Hippocampal formation (tissue), 2 donors: ENCODE results near the gene PLPPR5.
A peak's percentile ranks its signal among the peaks of the same experiment; 100 is the strongest.
"Not testable (repeated sequence)": the region's sequence is repeated elsewhere in the genome, so short reads cannot be mapped to it uniquely, and the experiment has no call there.

Source experiments
- DNase-seq, 2 donors: peaks; one replicate each; lab custom pipeline; 2025; lab: John Stamatoyannopoulos, UW

The PLPPR5 gene

GRCh38 chr1:99004861-99005442 is at the start of gene PLPPR5:
TSS of gene PLPPR5 (minus strand) at chr1:99004861. CDS start at chr1:99004671, 190 bp downstream.
- DNase-seq, result peak in 1 of 2 donors; percentile 37

GRCh38 chr1:99051611-99052283 is 47.1 kb upstream of the PLPPR5 start:
- no peak for DNase-seq

DNA sequence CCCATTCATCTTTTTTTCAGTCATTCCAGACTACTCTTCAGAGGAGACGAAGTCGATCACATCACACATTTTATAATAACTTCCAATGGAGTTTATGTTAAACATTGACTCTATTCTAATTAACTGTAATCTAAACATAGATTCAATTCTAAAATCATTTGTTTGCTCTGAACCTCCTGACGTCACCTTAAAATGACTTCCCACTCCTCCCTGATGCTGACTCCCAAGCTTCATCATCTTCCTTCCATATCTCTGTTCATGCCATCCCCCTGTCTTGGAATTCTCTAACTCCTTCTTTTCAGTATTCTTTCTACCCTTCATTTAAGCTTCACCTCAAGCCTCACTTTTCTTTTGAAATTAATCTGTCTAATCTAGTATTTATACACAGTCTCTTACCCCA is 45.1 kb upstream of the PLPPR5 start:
- DNase-seq, result no peak

DNA sequence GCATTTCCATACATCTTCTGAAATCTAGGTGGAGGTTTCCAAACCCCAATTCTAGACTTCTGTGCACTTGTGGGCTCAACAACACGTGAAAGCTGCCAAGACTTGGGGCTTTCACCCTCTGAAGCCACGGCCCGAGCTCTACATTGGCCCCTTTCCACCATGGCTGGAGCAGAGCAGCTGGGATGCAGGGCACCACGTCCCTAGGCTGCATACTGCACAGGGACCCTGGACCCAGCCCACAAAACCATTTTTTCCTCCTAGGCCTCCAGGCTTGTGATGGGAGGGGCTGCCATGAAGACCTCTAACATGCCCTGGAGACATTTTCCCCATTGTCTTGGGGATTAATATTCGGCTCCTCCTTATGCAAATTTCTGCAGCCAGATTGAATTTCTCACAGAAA is 32.1 kb upstream of the PLPPR5 start:
- not testable (repeated sequence) for DNase-seq

GRCh38 chr1:99018313-99018712 is 13.7 kb upstream of the PLPPR5 start:
- DNase-seq, result no peak

DNA sequence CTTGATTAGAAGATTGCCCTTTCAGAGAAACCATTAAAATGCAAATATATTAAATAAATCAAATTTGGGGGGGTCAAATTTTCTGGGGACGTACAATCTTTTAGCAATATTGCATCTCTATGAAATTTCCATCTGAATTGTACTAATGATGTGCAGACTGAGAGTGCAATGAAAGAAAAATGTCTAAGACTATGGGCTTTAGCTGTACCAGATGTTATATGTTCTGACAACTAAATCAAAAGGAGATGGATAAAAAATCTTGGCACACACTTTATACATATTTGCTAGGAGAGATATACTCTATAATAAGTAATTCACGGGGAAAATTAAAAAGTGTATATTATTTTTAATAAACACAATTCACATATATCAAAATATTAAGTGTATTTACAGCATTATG is 13.0 kb upstream of the PLPPR5 start:
- no peak for DNase-seq

- DNase-seq, result no peak
Measured at GRCh38 chr1:99010679-99011078, 6.0 kb upstream of the PLPPR5 start.

DNA sequence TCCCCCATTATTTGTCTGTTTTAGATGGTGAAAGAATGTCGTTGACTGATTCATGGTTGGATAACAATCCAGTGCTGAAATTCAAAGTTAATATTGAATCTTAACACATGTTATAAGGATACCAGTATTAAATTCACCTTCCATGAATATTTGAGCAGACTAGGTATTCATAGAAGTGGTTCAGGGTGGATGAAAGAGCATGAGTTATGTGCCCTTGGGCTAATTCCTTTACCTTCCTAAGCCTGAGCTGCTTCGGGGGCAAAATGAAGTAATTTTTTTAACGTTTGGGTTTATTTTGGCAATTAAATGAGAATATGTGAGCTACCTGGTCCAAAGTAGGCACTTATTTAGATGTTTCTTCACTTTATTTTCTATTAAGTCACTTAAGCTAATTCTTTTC is 2.7 kb upstream of the PLPPR5 start:
- no peak for DNase-seq

- DNase-seq, result peak in 1 of 2 donors; percentile 22
Measured at GRCh38 chr1:99005537-99005942, 879 bp upstream of the PLPPR5 start.

DNA sequence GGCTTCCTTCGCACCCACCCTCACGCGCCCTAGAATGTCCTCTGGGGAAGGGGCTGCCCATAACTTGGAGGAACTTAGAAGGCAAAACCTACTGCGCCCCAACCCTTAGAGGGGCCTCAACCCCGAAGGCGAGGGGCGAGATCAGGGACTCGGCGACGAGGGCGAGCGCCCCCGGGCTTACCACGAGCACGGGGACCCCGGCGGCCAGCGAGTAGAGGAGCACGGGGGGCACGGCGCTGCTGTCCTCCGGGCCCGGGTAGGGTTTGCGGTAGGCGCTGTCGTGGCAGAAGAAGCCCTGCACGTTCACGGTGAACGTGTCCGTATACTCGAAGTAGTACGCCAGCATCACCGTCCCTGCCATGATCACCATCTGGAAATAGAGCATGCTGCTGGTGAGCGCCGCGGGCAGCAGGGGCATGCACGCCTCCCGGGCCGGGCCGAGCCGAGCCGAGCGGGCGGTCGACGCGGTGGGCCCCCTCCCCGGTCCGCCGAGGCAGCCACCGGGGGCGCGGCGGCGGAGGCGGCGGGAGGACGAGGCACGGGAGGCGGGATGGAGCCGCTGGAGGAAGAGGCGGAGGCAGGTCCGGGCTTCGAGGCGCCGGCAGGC is 304 bp downstream of the PLPPR5 start:
- DNase-seq, result no peak

DNA sequence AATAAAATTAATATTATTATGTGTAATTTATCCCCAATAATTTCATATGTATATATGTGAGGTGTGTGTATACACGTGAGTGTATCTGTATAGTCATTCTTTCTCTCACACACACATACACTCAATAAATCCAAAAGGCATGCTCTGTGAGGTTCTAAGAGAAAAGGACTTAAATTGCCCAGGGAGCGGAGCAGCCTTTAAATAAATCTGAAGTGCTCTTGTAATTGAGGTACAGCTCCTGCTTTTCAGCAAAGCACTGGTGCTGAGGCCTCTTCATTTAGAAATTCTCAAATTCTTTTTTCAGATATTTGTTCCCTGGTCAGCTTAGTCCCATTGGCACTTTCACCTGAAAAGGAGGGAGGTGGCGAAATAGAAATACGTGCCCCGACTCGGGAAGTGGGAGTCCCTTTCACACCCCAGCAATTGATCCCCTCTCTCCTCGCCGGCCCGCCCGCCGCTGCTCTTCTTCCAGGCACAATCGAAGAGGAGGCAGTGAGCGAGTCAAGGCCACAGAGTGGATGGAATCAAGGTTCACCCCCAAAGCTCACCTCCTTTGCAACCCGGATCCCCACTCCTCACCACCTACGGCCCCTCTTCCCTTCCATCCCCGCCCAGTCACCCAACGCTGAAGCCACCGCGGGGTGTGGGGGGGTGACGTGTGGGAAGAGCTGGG is 944 bp downstream of the PLPPR5 start:
- peak in 1 of 2 donors; percentile 3 for DNase-seq

GRCh38 chr1:98992844-98993243 is 11.8 kb downstream of the PLPPR5 start:
- no peak for DNase-seq

DNA sequence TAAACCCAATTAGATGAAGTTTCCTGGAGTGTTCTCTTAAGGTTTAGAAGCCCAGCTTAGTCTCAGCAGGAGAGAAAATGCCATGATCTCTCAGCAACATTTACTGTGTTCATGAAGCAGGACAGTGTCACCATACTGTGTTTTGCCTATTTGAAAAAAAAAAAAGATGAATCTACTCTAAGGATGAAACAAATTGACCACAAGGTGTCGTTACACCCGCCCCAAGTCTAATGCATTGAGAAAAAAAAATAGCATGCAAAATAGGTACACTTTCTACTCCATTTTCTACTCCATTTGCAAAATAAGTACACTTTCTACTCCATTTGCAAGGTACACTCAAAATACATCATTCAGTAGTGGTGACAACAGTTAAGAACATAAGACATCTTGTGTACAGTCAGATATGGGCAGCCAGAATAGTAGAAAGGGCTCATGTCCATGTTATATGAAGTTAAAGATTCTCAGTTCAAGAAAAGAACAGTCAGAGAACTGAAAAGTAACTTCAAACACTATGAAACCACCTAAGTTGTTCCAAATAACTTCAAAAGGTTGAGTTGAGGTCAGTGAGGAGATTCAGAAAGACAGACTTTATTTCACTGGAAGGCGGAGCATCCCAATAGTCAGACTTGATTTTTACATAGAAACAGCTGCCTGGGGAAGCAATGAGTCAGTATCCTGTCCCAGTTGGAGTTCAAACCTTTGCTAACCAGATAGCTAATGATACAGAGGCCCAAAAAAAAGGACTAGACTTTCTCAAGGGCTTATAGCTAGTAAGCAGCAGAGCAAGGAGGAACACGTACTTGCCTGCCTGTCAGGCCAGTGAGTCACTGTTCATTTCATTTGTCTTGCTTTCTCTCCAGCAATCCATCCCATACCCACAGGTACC is 13.3 kb downstream of the PLPPR5 start:
- no peak for DNase-seq

DNA sequence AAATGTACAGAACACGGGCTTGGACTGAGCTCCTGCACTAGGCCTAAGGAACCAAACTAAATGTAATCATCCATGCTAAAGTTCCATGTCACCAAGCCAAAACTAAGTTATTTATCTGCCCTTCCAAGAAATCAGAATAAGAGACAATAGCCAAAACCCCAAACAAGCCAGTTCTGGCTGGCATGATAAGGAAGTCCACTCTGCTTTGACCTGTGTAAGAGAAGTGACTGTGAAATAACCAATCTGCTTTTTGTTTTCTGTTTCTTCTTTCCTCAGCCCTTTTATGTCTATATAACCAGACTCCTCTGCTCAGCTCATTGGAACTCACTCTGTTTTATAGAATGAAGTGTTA is 15.1 kb downstream of the PLPPR5 start:
- DNase-seq, result no peak

GRCh38 chr1:98988904-98989555 is 15.6 kb downstream of the PLPPR5 start:
- DNase-seq, result no peak

GRCh38 chr1:98985687-98986086 is 19.0 kb downstream of the PLPPR5 start:
- DNase-seq, result no peak

GRCh38 chr1:98981917-98982513 is 22.6 kb downstream of the PLPPR5 start:
- DNase-seq, result no peak

GRCh38 chr1:98979463-98979862 is 25.2 kb downstream of the PLPPR5 start:
- DNase-seq, result no peak

DNA sequence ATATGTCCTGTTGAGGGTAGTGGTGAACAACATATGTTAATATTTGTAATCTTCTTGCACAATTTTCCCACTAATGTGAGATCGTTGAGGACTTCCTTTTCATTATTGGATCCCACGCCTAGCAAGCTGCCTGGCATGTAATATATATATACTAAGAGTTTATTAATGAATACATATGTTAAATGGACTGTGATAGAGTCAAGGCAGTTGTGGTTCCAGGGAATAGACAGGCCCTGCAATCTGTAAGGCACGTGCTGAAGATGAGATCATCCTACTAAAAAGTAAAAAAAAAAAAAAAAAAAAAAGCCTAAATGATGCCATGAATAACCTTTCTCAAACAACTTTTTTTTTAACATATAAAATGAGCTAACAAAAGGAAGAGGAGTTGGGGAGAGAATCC is 28.9 kb downstream of the PLPPR5 start:
- DNase-seq, result no peak

DNA sequence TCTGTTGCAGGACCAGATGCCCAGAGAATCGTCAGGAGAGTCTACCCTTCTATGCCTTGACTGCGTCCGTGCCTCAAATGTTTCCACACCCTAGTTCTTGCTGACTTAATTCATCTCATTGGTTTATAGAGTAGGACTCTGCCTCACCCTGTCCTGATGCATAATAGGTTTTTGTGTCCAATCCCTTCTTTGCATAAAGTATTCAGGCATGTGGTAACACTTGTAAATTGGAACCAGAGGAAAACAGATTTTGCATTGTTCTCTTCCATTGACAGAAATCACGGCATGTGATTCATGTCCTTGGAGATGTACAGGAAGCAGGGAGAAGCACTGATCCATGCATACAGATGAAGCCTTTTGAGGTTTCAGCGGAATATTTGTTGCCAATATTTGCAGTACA is 29.5 kb downstream of the PLPPR5 start:
- DNase-seq, result peak in 1 of 2 donors; percentile 32
